ENCODE data around the gene ATP1A4.
A peak's percentile ranks its signal among the peaks of the same experiment; 100 is the strongest.
"Not testable (repeated sequence)": the region's sequence is repeated elsewhere in the genome, so short reads cannot be mapped to it uniquely, and the experiment has no call there.

ATP1A4 gene

DNA sequence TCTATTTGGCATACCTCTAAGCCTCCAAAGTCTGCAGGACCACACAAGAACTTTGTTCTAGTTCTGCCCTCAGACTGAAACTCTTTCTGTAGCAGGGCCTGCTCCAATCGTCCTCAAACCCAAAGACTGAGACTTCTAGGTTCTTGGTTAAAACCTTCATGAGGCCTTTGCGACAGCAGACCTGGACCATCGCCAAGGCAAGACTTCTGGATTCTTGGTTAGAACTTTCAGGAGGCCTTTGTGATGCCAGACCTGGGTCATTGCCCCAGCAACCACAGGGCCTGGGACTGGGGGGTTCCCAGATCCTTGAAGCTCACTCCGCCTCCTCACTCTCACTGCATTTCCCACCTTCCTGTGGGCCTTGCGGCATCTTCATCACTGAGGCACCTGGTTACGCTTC is at the start of gene ATP1A4:
Gene ATP1A4 (plus strand): TSS at position 301 of the 400 bp plus-strand sequence. CDS start 438 bp downstream, outside the sequence.
- no peak for DNase-seq (ENCODE audit: low read depth, low spot score)

- no peak for DNase-seq (ENCODE audit: low read depth, low spot score)
These were observed 49.5 kb upstream of the ATP1A4 start for GRCh38 chr1:160101717-160102522.

DNA sequence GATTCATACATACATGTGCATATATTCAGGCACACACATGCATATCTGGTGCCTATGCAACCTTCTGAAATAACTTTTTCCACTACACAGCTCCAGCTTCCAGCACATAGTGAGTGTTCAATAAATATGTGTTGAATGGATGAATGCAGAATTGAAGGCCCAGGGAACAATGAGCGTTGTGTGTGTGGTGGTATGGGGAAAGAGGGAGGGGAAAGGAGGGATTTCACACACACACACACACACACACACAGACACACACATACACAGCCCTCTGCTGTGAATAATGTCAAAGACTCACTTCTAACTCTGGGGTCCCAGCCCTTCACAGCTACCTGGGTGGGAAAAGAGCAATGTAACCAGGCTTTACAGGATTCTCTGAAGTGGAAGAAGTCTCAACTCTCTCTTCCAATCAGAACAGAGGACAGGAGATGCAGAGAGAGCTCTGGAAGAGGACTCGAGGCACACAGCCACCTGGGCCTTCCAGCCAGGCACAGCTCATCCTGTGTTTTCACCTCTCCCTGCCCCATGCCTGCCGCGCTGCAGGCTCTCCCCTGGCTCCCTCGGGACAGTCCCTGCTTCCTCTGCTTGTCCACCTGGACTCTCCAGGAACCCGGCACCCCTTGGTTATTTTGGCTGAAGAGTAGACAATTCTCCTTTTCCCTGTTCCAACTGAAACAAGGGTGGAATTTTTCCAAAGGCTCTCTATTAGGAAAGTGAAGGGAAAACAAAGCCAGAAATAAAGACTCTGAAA is 47.6 kb upstream of the ATP1A4 start:
- DNase-seq (ENCODE audit: low read depth, low spot score), result no peak

DNA sequence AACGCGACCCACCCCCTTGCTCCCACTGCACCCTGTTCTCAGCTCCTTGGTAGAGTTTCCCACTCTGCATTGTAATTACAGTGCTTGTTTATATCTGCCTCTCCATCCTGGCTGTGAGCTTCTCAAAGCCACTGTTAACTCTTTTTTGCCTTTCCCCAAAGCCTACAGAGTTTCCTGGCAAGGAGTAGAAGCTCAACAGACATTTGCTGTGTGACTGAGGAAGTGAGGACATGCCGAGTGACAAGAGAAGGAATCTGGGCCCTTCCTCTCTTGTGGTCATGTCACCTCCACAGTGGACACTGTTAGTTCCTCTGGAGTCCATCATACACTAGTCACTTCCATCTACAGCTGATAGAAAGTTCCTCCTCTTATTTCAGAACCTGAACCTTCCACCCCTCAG is 46.9 kb upstream of the ATP1A4 start:
- no peak for DNase-seq (ENCODE audit: low read depth, low spot score)

DNA sequence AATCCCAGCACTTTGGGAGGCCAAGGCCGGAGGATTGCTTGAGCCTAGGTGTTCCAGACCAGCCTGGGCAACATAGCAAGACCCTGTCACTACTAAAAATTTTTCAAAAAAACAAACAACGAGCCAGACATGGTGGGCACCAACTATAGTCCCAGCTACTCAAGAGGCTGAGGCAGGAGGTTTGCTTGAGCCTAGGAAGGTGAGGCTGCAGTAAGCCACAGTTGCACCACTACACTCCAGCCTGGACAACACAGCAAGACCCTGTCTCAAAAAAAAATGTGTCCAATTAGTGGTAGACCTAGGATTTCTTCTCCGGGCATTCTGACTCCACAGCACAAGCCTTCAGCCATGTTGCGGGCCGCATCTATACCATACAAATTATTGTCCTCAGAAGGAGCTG is 46.2 kb upstream of the ATP1A4 start:
- DNase-seq (ENCODE audit: low read depth, low spot score), result no peak

- DNase-seq (ENCODE audit: low read depth, low spot score), result no peak
These were observed 43.9 kb upstream of the ATP1A4 start for GRCh38 chr1:160107512-160107911.

DNA sequence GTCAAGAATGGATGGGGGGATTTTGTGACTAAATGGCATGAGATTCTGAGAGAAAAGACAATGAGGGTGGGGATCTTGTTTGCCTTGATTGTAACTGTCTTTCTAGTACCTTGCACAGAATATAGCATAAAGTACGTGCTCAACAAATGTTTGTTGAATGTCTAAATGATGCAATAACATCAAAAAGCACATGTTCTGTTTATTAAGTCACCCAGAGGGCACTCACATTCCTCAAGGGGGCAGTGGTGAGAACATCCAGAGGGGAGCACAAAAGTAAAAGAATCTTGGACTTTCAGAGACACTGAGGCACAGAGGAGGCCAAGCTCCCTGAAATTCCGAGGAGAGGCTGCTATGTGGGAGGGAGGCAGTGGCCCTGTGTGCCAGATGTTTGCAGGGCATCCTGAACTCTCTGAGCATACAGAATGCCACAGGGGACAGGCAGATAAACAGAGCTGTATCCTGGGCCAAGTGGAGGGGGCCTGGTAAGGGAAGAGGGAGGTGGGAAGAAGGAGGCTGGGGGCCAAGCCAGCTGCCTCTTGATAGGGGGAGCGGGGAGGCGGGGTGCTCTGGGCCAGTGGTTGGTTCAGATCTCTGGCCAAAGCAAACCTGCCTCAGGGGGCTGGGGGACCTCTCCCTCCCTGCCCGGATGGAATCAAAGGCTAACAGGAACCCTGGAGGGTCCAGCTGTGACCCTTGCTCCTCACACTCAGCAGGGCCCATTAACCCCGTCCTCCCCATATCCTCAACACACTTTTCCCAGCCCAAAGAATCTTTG is 42.3 kb upstream of the ATP1A4 start:
- DNase-seq (ENCODE audit: low read depth, low spot score), result peak; percentile 64

- DNase-seq (ENCODE audit: low read depth, low spot score), result no peak
These were observed 41.7 kb upstream of the ATP1A4 start for GRCh38 chr1:160109686-160110085.

GRCh38 chr1:160111462-160111861 is 39.9 kb upstream of the ATP1A4 start:
- not testable (repeated sequence) for DNase-seq (ENCODE audit: low read depth, low spot score)

- DNase-seq (ENCODE audit: low read depth, low spot score), result no peak
These were observed 39.0 kb upstream of the ATP1A4 start for GRCh38 chr1:160112357-160112756.

GRCh38 chr1:160113407-160113806 is 38.0 kb upstream of the ATP1A4 start:
- peak; percentile 45 for DNase-seq (ENCODE audit: low read depth, low spot score)

DNA sequence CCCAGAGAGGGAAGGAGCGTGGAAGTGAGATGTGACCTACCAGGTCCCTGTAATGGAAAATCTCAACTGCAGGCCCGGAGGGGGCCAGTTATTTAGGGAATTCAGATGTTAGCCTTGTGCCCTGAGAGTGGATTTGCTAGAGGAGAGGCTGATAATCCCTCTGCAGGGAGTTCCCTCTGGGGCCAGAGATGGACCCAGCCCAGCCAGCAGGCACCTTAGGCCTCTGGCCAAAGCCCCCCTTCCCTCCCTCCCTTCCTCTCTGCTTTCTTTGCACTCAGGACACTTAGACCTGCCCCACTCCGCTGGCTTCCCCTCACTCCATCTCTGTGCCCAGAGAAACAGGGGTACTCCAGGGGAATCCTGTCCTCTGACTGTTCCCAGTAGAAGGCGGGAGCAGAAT is 37.3 kb upstream of the ATP1A4 start:
- DNase-seq (ENCODE audit: low read depth, low spot score), result peak; percentile 47

GRCh38 chr1:160115545-160116282 is 35.7 kb upstream of the ATP1A4 start, which contains the start of gene ATP1A2:
Gene ATP1A2, plus strand, starts transcription at chr1:160115759. Its CDS starts 103 bp downstream, at chr1:160115862.
- peak; percentile 54 for DNase-seq (ENCODE audit: low read depth, low spot score)

DNA sequence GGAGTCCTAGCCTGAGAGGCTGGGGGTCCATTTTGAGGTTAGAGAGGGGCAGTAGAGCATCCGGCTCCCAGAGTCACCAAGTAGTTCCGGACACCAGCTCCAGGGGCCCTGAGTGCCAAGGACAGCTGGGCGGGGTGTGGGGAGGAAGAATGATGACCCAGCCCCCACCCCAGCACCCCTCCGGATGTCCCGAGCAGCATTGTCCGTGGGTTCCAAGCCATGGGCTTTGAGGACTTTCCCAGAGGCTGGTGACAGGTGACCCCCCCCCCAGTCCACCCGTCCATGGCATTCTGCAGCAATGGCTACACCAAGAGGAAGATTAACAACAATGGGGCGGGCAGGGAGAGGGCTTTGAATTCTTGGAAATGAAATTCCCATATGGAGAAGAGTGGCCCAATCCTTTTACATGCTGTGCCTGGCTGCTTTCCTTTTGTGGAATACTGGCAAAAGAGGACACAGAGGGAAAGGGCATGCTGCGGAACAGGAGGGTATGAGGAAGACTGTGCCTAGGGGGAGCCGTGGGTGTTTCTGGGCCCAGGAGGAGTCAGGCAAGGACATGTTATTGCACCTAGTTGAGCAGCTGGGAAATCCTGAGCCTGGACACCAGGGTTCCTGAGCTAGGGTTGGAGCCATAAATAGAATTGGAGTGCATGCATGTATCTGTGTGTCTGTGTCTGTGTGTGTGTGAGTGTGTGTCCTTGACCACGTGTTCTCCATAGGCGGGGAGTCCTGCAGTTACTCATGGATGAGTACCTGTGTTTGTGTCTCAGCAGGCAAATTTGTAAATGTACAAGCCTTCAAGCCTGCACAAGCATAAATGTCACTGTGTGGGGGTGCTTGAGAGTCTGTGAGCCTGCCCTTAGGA is 34.9 kb upstream of the ATP1A4 start:
- no peak for DNase-seq (ENCODE audit: low read depth, low spot score)

- DNase-seq (ENCODE audit: low read depth, low spot score), result no peak
These were observed 34.1 kb upstream of the ATP1A4 start for GRCh38 chr1:160117300-160117699.

GRCh38 chr1:160117709-160118183 is 33.7 kb upstream of the ATP1A4 start:
- no peak for DNase-seq (ENCODE audit: low read depth, low spot score)

GRCh38 chr1:160118928-160119327 is 32.5 kb upstream of the ATP1A4 start:
- no peak for DNase-seq (ENCODE audit: low read depth, low spot score)

DNA sequence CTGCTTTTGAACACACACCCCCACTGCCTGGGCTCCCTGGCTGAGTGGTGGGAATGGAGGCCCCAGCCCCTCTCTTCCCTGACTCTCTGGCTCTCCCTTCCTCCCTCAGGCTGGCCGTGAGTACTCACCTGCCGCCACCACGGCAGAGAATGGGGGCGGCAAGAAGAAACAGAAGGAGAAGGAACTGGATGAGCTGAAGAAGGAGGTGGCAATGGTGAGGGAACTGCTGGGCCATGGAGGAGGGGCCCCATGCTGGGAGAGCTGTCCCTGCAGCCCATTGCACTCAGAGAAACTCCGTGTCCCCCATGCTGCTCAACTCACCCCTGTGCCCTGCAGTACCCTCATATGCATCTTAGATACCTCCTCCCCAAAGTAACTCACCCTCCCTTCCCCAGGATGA is 30.6 kb upstream of the ATP1A4 start:
- DNase-seq (ENCODE audit: low read depth, low spot score), result no peak

DNA sequence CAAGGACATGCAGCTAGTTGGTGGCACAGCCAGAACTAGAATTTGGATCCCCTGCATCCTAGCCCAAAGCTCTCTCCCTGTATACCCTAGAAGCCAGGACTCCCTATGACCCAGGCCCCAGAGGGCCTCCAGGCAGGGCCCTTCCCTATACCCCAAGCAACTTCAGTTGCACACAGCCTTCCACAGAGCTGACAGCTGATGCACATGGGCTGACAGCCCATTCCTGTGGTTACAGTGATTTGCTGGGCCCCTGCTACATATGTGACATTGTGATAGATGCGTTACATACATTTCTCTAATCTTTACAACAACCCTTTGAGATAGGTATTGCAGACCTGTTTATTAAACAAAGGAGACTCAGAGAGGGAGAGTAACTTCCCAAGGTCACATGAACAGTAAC is 30.0 kb upstream of the ATP1A4 start:
- no peak for DNase-seq (ENCODE audit: low read depth, low spot score)

DNA sequence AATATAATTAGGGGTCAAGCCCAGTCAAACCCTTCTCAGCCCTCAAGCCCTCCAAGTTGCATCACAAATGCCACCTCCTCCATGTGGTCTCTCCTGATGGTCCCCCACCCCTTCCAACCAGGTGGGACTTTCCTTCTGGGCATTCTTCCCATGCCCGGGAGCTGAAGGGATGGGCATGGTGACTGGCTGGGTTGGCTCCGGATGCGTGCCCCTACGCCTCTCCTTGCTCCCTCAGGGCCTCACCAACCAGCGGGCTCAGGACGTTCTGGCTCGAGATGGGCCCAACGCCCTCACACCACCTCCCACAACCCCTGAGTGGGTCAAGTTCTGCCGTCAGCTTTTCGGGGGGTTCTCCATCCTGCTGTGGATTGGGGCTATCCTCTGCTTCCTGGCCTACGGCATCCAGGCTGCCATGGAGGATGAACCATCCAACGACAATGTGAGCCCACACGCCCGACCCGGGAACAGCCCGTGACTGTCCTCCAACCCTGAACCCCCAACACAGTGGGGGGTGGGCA is 28.4 kb upstream of the ATP1A4 start:
- no peak for DNase-seq (ENCODE audit: low read depth, low spot score)
